ENCODE measurements around the gene OR6M1.

Gene OR6M1

DNA sequence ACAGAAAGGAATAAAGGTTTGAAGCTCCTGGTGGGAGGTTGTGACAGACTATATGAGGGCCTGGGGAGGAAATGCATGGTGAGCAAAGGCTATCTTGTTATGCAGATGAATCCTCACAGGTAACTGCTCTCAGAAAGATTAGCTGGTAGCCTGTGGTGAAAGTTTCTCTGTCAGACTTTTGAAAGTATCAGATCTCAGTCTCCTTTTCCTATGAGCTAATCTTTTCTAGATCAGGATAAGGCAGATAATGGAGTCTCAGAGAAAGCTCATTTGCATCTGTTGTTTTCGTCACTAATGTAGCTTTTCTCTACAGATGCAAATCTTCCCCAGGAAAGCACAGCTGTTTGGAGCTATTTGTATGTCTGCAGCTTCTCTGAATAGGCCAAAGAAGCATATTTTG is 30.9 kb downstream of the OR6M1 start:
- no peak for DNase-seq

GRCh38 chr11:123773959-123774358 is 32.2 kb downstream of the OR6M1 start:
- DNase-seq, result no peak

- no peak for DNase-seq
These were observed 33.1 kb downstream of the OR6M1 start for GRCh38 chr11:123773026-123773425.

- DNase-seq, result no peak
These were observed 34.5 kb downstream of the OR6M1 start for GRCh38 chr11:123771664-123772063.

- DNase-seq, result no peak
These were observed 35.4 kb downstream of the OR6M1 start for GRCh38 chr11:123770712-123771111.

GRCh38 chr11:123765601-123766000 is 40.5 kb downstream of the OR6M1 start:
- no peak for DNase-seq

DNA sequence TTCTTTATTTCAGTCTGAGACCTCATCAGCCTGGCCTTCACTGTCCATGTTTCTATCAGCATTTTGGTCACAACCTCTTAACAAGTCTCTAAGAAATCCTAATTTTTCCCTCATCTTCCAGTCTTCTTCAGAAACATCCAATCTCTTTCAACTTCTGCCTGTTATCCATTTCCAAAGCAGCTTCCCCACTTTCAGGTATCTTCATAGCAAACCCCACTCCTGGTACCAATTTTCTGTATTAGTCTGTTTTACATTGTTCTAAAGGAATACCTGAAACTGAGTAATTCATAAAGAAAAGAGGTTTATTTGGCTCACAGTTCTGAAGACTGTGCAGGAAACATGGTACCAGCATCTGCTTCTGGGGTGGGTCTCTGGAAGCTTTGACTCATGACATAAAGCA is 43.7 kb downstream of the OR6M1 start:
- no peak for DNase-seq

DNA sequence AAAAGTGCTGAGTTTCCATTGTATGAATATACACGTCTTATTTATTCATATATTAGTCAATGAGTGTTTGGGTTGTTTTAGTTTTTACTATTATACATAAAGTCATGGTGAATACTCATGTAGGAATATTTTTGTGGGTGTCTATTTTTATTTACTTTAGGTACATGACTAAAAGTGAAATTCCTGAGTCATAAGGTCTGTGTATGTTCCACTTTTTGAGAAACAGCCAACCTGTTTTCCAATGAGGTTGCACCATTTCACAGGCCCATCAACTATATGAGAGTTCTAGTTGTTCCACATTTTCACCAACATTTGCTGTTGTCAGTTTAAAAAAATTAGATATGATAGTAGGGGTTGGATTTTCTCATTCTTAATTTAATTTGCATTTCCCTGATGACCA is 45.3 kb downstream of the OR6M1 start:
- DNase-seq, result no peak

- DNase-seq, result no peak
These were observed 48.2 kb downstream of the OR6M1 start for GRCh38 chr11:123757976-123758375.

GRCh38 chr11:123755813-123756212 is 50.3 kb downstream of the OR6M1 start:
- DNase-seq, result no peak
